Heart right ventricle (tissue), 16 donors: ENCODE data around the gene LSAMP. TPM values are rescaled to one million over a fixed set of nuclear protein-coding genes. Genes with fewer than 3 reads are reported as not detected.

Experiments used
- ATAC-seq, 8 donors: fragments of 200-7000 bp; cut with Tn5 transposase; one replicate each; pipeline ENCODE4 v1.9.1; 2020; ENCODE audit warnings: mild to moderate bottlenecking in 8 of 8, moderate library complexity in 8 of 8, moderate number of reproducible peaks in 1 of 8
- DNase-seq, 2 donors: peaks; one replicate each; pipeline ENCODE4 v3.0.0-alpha.2; 2020
- H3K27ac ChIP-seq, 10 donors: fragments of 200-600 bp; sonication (generic) in 2 of 10; one replicate each; pipeline versions ENCODE4 v1.5.0 to v1.8.0; 2020 to 2022; ENCODE audit warnings: mild to moderate bottlenecking in 3 of 10
- H3K27me3 ChIP-seq, 7 donors: fragments of 200-600 bp; one replicate each; pipeline ENCODE4 v1.8.0; 2021 to 2022; ENCODE audit warnings: mild to moderate bottlenecking in 2 of 7
- H3K36me3 ChIP-seq, 9 donors: fragments of 200-600 bp; sonication (generic) in 1 of 9; one replicate each; pipeline versions ENCODE4 v1.5.0 to v1.8.0; 2020 to 2022; ENCODE audit warnings: mild to moderate bottlenecking in 2 of 9
- H3K4me1 ChIP-seq, 9 donors: fragments of 200-600 bp; sonication (generic) in 1 of 9; one replicate each; pipeline versions ENCODE4 v1.5.0 to v1.8.0; 2020 to 2022; ENCODE audit warnings: mild to moderate bottlenecking in 4 of 9
- H3K4me3 ChIP-seq, 10 donors: fragments of 200-600 bp; sonication (generic) in 2 of 10; one replicate each; pipeline versions ENCODE4 v1.5.0 to v1.8.0; 2020 to 2022; ENCODE audit warnings: mild to moderate bottlenecking in 7 of 10, moderate library complexity in 2 of 10
- H3K9me3 ChIP-seq, 11 donors: fragments of 200-600 bp in 10 of 11; sonication (generic) in 2 of 11; one replicate each; pipeline versions ENCODE4 v1.5.0 to v1.8.0; 2013 to 2022; ENCODE audit warnings: mild to moderate bottlenecking in 2 of 11, control low read depth in 1 of 11, moderate library complexity in 1 of 11
- CTCF ChIP-seq, 9 donors: fragments of 200-600 bp; sonication (generic) in 2 of 9; IDR thresholded peaks; one replicate each; pipeline versions ENCODE4 v1.5.0 to v1.8.0; 2021 to 2022; ENCODE audit warnings: antibody characterized with exemption in 9 of 9, mild to moderate bottlenecking in 5 of 9, moderate library complexity in 1 of 9
- WGBS, 2 donors: extraction: QIAGEN DNeasy Blood & Tissue Kit; methylation state at CpG; one replicate each; pipeline ENCODE4 v1.1.7; 2013; ENCODE audit warnings: inconsistent platforms in 1 of 2; 5-methylcytosine and 5-hydroxymethylcytosine counted together
- intact Hi-C, 10 donors: fragments of 100-400 bp; cut with DNase I; formaldehyde crosslinking; loops; one replicate each; pipeline versions ENCODE4 v1.11.1 to v1.14.2; 2022
- polyA plus RNA-seq, 2 donors: library from polyadenylated mRNA; stranded (reverse); fragments of 200-250 nt; gene quantifications; one replicate each; pipeline ENCODE4 v1.2.3, GENCODE V29; 2013
- total RNA-seq, 10 donors: library from RNA; stranded (reverse); fragmentation: NEBNext Ultra II Directional in 3 of 10; extraction: Animal tissue kit (Norgen Biotek cat#: 25700) in 3 of 10; gene quantifications; one replicate each; pipeline versions ENCODE4 v1.2.1 to v1.2.4, GENCODE V29; 2021 to 2023
- donor health status: Arrhythmogenic right ventricular cardiomyopathy.
- donor health status: ischemic (EF 13 %, LVEDD 7.1; RV severe dilation, severe dysfunction).
- donor health status: healthy with polysubstance abuse.
- donor health status: DM: no; HTN: yes; CAD: no.
- donor health status: DM: no; HTN: no; CAD: no.
- donor health status: ischemic (EF 25% LVEDD 6.9; RV normal size, moderate dysfunction).
- donor health status: ischemic (EF 25% LVEDD 5.7; RV mildly dilated, moderate dysfunction).
- donor health status: healthy.
- donor health status: DM: yes; HTN: yes; CAD: no.
- donor health status: Ischemic cardiomyopathy.
- donor health status: ischemic (EF 35%, LVEDD 5.7; RV mildly dilated, moderate dysfunction).
- donor health status: nonischemic (EF 11% LVEDD 7.7; RV severe dilation, severe dysfunction).
- donor health status: DM: yes; HTN: yes; CAD: no.
- donor health status: PGD.
- donor health status: ischemic (EF 29% LVEDD 5.4; RV normal size, mild dysfunction).
- donor health status: nonischemic (EF 23%, LVEDD 6.1; RV moderate dilation, normal function).

LSAMP gene
- total and polyA plus RNA-seq, 12 donors = 0.51 to 9.0 (median 5.4) TPM

GRCh38 chr3:115899535-115899934 lies 545.8 kb downstream of the LSAMP start:
- peaks cover 0 to 5% (median 0%) of the 10 kb centered on the region in 11 donors for H3K9me3 ChIP-seq
- H3K36me3 ChIP-seq = no peaks in the 10 kb centered on the region
- H3K4me1 ChIP-seq = no peaks in the 10 kb centered on the region
- no peak overlapping the region for H3K4me3 ChIP-seq
- ATAC-seq = no peak
- WGBS, 2 donors = 76 to 79% methylated on average over 3 of the region's 3 CpGs
- DNase-seq = no peak
- H3K27ac ChIP-seq = no peak overlapping the region
- no peaks in the 10 kb centered on the region for H3K27me3 ChIP-seq
- intact Hi-C loops = no loop called here
- no peak for TF ChIP-seq CTCF (IDR thresholded peaks at IDR 0.05)

GRCh38 chr3:115898656-115899410 lies 546.5 kb downstream of the LSAMP start:
- Histone ChIP-seq H3K36me3 (no peaks in the 10 kb centered on the region), H3K27me3 (no peaks in the 10 kb centered on the region), H3K4me1 (no peaks in the 10 kb centered on the region), H3K9me3 (peaks cover 0 to 5% (median 0%) of the 10 kb centered on the region in 11 donors), H3K4me3 (no peak overlapping the region), H3K27ac (no peak overlapping the region)
- no peak for DNase-seq
- ATAC-seq = no peak
- no peak for TF ChIP-seq CTCF (IDR thresholded peaks at IDR 0.05)
- 70 to 71% methylated on average over 3 of the region's 3 CpGs for WGBS, 2 donors
- intact Hi-C loops = no loop called here

GRCh38 chr3:115891006-115891636 lies 554.2 kb downstream of the LSAMP start:
- intact Hi-C loops = no loop called here
- Histone ChIP-seq H3K9me3 (no peaks in the 10 kb centered on the region), H3K4me3 (no peak overlapping the region), H3K36me3 (no peaks in the 10 kb centered on the region), H3K4me1 (no peaks in the 10 kb centered on the region), H3K27ac (no peak overlapping the region), H3K27me3 (no peaks in the 10 kb centered on the region)
- no peak for TF ChIP-seq CTCF (IDR thresholded peaks at IDR 0.05)
- 50 to 62% methylated on average over 2 of the region's 2 CpGs for WGBS, 2 donors
- no peak for DNase-seq
- no peak for ATAC-seq

DNA sequence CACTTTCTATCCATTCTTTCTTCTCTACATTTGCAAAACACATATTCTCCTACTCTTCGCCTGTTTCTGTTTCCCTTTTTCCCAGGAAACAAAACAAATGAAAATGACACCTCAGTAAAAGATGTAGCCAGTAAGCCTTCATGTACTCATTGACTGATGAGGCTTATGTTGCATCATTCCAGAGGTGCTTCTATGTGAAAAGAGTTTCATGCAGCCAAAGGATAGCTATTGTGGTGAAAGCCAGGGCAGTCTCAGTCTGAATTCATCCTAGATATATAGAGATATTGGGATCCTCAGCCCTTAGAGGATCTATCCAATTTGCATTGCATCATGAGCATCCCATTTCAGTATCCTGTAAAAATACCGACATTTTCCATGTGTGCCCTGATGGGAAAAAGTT lies 554.7 kb downstream of the LSAMP start:
- 78 to 86% methylated on average over 2 of the region's 2 CpGs for whole genome bisulfite sequencing, 2 donors
- Histone ChIP-seq H3K4me3 (no peak overlapping the region), H3K9me3 (no peaks in the 10 kb centered on the region), H3K27me3 (no peaks in the 10 kb centered on the region), H3K4me1 (no peaks in the 10 kb centered on the region), H3K36me3 (no peaks in the 10 kb centered on the region), H3K27ac (no peak overlapping the region)
- intact Hi-C loops = no loop called here
- TF ChIP-seq CTCF (IDR thresholded peaks at IDR 0.05) = no peak
- ATAC-seq = no peak
- no peak for DNase-seq
